GM12891 (cell line): Measurements from ENCODE around the gene KRTAP19-5.

Experiments
- POLR2A ChIP-seq: IDR thresholded peaks from 2 replicates; pipeline ENCODE4 v1.6.1; 2011; ENCODE audit warnings: low read depth, low read length, control low read depth
- POU2F2 ChIP-seq: IDR thresholded peaks from 2 replicates; pipeline ENCODE4 v1.6.1; 2011; ENCODE audit warnings: low read depth, mild to moderate bottlenecking, control low read depth, low read length, moderate library complexity

- TF ChIP-seq POLR2A (no peak), POU2F2 (no peak)
These were observed 9.9 kb downstream of the KRTAP19-5 start, which contains the start of gene KRTAP19-3 for GRCh38 chr21:30491963-30492428.
